Liver (tissue), 9 donors: ENCODE data around the gene NRF1. TPM values are rescaled to one million over a fixed set of nuclear protein-coding genes. Genes with fewer than 3 reads are reported as not detected.

Experiments used
- DNase-seq: peaks from one replicate; pipeline ENCODE4 v3.0.0-alpha.2; 2017; ENCODE audit warnings: low spot score
- H3K27ac ChIP-seq, 2 donors: one replicate each; pipeline ENCODE4 v1.7.0; 2013; ENCODE audit warnings: inconsistent platforms in 2 of 2, low read length in 2 of 2, control low read depth in 1 of 2, low read depth in 1 of 2, mild to moderate bottlenecking in 1 of 2
- H3K27me3 ChIP-seq, 4 donors: one replicate each; pipeline versions ENCODE4 v1.6.1 to v1.7.0; 2013; ENCODE audit warnings: low read length in 3 of 4, inconsistent platforms in 1 of 4, mild to moderate bottlenecking in 1 of 4, moderate library complexity in 1 of 4; ENCODE audit not compliant: control insufficient read depth in 4 of 4, insufficient read depth in 4 of 4
- H3K36me3 ChIP-seq, 4 donors: one replicate each; pipeline versions ENCODE4 v1.6.1 to v1.7.0; 2013; ENCODE audit warnings: low read length in 3 of 4, mild to moderate bottlenecking in 3 of 4, low read depth in 1 of 4, moderate library complexity in 1 of 4; ENCODE audit not compliant: control insufficient read depth in 4 of 4, insufficient read depth in 3 of 4
- H3K4me1 ChIP-seq, 4 donors: one replicate each; pipeline versions ENCODE4 v1.6.1 to v1.7.0; 2013; ENCODE audit warnings: low read length in 3 of 4, mild to moderate bottlenecking in 3 of 4, moderate library complexity in 1 of 4; ENCODE audit not compliant: control insufficient read depth in 4 of 4, insufficient read depth in 4 of 4
- H3K4me3 ChIP-seq, 3 donors: one replicate each; pipeline versions ENCODE4 v1.6.1 to v1.7.0; 2013; ENCODE audit warnings: low read length in 3 of 3, control low read depth in 1 of 3, low read depth in 1 of 3, mild to moderate bottlenecking in 1 of 3
- H3K9ac ChIP-seq, 2 donors: one replicate each; pipeline ENCODE4 v1.7.0; 2013; ENCODE audit warnings: low read length in 2 of 2, mild to moderate bottlenecking in 2 of 2, moderate library complexity in 2 of 2, control low read depth in 1 of 2, low read depth in 1 of 2
- H3K9me3 ChIP-seq, 4 donors: one replicate each; pipeline versions ENCODE4 v1.6.1 to v1.7.0; 2013; ENCODE audit warnings: low read length in 3 of 4; ENCODE audit not compliant: control insufficient read depth in 4 of 4
- FOXA1 ChIP-seq: IDR thresholded peaks from 2 replicates; pipeline ENCODE4 v1.6.1; 2016; ENCODE audit warnings: antibody characterized with exemption
- FOXA2 ChIP-seq: IDR thresholded peaks from 2 replicates; pipeline ENCODE4 v1.6.1; 2016; ENCODE audit warnings: antibody characterized with exemption
- GABPA ChIP-seq, 2 donors: IDR thresholded peaks in 1 of 2; conservative IDR thresholded peaks in 1 of 2; 2 replicates each; pipeline ENCODE4 v1.6.1; 2016; ENCODE audit warnings: antibody characterized with exemption in 2 of 2, mild to moderate bottlenecking in 1 of 2, moderate library complexity in 1 of 2
- JUND ChIP-seq, 2 donors: IDR thresholded peaks; 2 replicates each; pipeline ENCODE4 v1.6.1; 2016; ENCODE audit warnings: antibody characterized with exemption in 2 of 2
- NR2F2 ChIP-seq: IDR thresholded peaks from 2 replicates; pipeline ENCODE4 v1.6.1; 2016; ENCODE audit warnings: antibody characterized with exemption
- RAD21 ChIP-seq, 2 donors: IDR thresholded peaks; 2 replicates each; pipeline ENCODE4 v1.6.1; 2016; ENCODE audit warnings: antibody characterized with exemption in 2 of 2, mild to moderate bottlenecking in 2 of 2
- RXRA ChIP-seq, 2 donors: IDR thresholded peaks; 2 replicates each; pipeline ENCODE4 v1.6.1; 2017 to 2018; ENCODE audit warnings: antibody characterized with exemption in 2 of 2, mild to moderate bottlenecking in 1 of 2
- TAF1 ChIP-seq: conservative IDR thresholded peaks from 2 replicates; pipeline ENCODE4 v1.6.1; 2016; ENCODE audit warnings: antibody characterized with exemption, mild to moderate bottlenecking
- YY1 ChIP-seq: IDR thresholded peaks from 2 replicates; pipeline ENCODE4 v1.6.1; 2016; ENCODE audit warnings: antibody characterized with exemption, mild to moderate bottlenecking
- WGBS: extraction: QIAGEN DNeasy Blood & Tissue Kit; methylation state at CpG from one replicate; pipeline ENCODE4 v1.1.7; 2013; 5-methylcytosine and 5-hydroxymethylcytosine counted together
- polyA plus RNA-seq, 2 donors: library from polyadenylated mRNA; stranded (reverse) in 1 of 2; unstranded in 1 of 2; fragments of 200-250 nt in 1 of 2; fragments of >200 nt in 1 of 2; fragmentation: Nextera tagmentation in 1 of 2; extraction: Ambion mirVana in 1 of 2; gene quantifications; one replicate each; pipeline versions ENCODE4 v1.2.1 to v1.2.3, GENCODE V29; 2013 to 2015
- total RNA-seq, 2 donors: library from RNA; depleted of rRNA; stranded (reverse); fragments of >200 nt; gene quantifications; one replicate each; pipeline ENCODE4 v1.2.3, GENCODE V29; 2014
- TF ChIP-seq, protein P1 (sequence below): IDR thresholded peaks from 2 replicates; pipeline ENCODE4 v1.6.1; 2016; ENCODE audit warnings: antibody characterized with exemption
- TF ChIP-seq, protein P2 (sequence below): fragments of 150-350 bp; IDR thresholded peaks from 2 replicates; pipeline ENCODE4 v1.5.1; 2017; ENCODE audit warnings: improper control_type of control experiment, low read depth, low read length; ENCODE audit not compliant: missing input control
- TF ChIP-seq, protein P3 (sequence below): IDR thresholded peaks from 2 replicates; pipeline ENCODE4 v1.6.1; 2016; ENCODE audit warnings: antibody characterized with exemption
- donor health status: healthy.
- donor health status: healthy.
- donor health status: healthy.
- donor health status: healthy.
- donor health status: healthy.

NRF1 gene
- total and polyA plus RNA-seq, 4 donors: 1.3 to 14.8 (median 5.3) TPM

DNA sequence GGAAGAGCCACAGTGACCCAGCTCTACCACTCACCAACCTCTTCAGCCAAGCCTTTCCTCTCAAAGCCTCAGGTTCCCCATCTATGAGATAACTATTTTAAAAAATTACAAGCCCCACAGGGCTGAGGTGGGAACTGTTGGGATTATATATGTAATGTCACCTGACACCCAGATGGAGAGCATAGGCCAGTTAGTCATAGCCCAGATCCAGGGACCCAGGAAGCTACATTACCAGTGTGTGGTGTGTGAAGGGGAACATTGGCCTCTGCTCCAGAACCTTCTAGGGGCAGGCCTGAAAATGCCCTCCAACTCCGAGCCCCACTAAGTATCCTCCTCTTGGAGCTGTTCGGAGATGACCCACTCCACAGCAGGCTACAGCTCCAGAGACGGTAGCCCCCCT is 162.4 kb downstream of the NRF1 start:
- no peak overlapping the region for H3K4me3 ChIP-seq
- peaks cover 0 to 8% (median 2%) of the 10 kb centered on the region in 4 donors for H3K27me3 ChIP-seq
- no peak overlapping the region for H3K27ac ChIP-seq
- no peak overlapping the region for H3K9ac ChIP-seq
- no peak for DNase-seq
- no peaks in the 10 kb centered on the region for H3K9me3 ChIP-seq
- no peak for TF ChIP-seq RAD21 (IDR thresholded peaks at IDR 0.05)
- no peak for TF ChIP-seq FOXA1
- TF ChIP-seq, protein P1, sequence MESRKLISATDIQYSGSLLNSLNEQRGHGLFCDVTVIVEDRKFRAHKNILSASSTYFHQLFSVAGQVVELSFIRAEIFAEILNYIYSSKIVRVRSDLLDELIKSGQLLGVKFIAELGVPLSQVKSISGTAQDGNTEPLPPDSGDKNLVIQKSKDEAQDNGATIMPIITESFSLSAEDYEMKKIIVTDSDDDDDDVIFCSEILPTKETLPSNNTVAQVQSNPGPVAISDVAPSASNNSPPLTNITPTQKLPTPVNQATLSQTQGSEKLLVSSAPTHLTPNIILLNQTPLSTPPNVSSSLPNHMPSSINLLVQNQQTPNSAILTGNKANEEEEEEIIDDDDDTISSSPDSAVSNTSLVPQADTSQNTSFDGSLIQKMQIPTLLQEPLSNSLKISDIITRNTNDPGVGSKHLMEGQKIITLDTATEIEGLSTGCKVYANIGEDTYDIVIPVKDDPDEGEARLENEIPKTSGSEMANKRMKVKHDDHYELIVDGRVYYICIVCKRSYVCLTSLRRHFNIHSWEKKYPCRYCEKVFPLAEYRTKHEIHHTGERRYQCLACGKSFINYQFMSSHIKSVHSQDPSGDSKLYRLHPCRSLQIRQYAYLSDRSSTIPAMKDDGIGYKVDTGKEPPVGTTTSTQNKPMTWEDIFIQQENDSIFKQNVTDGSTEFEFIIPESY: no peak
- TF ChIP-seq YY1: no peak
- TF ChIP-seq NR2F2: no peak
- TF ChIP-seq FOXA2: no peak
- no peak for TF ChIP-seq JUND (IDR thresholded peaks at IDR 0.05)
- TF ChIP-seq, protein P2, sequence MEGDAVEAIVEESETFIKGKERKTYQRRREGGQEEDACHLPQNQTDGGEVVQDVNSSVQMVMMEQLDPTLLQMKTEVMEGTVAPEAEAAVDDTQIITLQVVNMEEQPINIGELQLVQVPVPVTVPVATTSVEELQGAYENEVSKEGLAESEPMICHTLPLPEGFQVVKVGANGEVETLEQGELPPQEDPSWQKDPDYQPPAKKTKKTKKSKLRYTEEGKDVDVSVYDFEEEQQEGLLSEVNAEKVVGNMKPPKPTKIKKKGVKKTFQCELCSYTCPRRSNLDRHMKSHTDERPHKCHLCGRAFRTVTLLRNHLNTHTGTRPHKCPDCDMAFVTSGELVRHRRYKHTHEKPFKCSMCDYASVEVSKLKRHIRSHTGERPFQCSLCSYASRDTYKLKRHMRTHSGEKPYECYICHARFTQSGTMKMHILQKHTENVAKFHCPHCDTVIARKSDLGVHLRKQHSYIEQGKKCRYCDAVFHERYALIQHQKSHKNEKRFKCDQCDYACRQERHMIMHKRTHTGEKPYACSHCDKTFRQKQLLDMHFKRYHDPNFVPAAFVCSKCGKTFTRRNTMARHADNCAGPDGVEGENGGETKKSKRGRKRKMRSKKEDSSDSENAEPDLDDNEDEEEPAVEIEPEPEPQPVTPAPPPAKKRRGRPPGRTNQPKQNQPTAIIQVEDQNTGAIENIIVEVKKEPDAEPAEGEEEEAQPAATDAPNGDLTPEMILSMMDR: no peak
- TF ChIP-seq, protein P3, sequence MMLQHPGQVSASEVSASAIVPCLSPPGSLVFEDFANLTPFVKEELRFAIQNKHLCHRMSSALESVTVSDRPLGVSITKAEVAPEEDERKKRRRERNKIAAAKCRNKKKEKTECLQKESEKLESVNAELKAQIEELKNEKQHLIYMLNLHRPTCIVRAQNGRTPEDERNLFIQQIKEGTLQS: no peak
- no peaks in the 10 kb centered on the region for H3K36me3 ChIP-seq
- 92% methylated on average over 3 of the region's 3 CpGs for whole genome bisulfite sequencing
- peaks cover 0 to 5% (median 1%) of the 10 kb centered on the region in 4 donors for H3K4me1 ChIP-seq

DNA sequence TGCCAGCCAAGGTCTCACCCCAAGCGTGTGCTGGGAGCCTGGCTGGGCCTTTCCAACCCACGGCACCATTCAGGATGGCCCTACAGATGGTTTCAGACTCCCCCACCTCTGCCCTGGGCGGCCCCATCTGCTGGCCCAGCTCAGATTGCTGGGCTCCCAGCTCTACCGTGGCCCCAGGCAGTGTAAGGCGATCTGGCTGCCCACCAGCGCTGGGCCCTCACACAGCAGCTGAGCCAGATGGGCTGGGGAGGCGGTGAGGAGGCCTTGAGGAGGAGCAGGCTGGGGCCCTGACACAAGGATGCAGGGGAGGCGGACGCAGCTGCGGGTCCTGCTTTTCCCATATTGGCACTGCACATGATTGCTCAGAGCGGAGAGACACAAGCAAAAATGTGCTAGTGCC is 162.8 kb downstream of the NRF1 start:
- no peaks in the 10 kb centered on the region for H3K36me3 ChIP-seq
- WGBS: 95% methylated on average over 11 of the region's 11 CpGs
- H3K9ac ChIP-seq: no peak overlapping the region
- peaks cover 2 to 8% (median 3%) of the 10 kb centered on the region in 4 donors for H3K27me3 ChIP-seq
- no peaks in the 10 kb centered on the region for H3K9me3 ChIP-seq
- TF ChIP-seq FOXA1: no peak
- no peak for TF ChIP-seq FOXA2
- TF ChIP-seq GABPA (IDR thresholded peaks at IDR 0.05 in 1 of 2, conservative IDR thresholded peaks at IDR 0.05 in 1 of 2): no peak
- no peak for TF ChIP-seq YY1
- TF ChIP-seq NR2F2: no peak
- no peak for TF ChIP-seq TAF1
- TF ChIP-seq, protein P1: no peak
- no peak for TF ChIP-seq RXRA (IDR thresholded peaks at IDR 0.05)
- no peak overlapping the region for H3K4me3 ChIP-seq
- no peak for DNase-seq
- peaks cover under 1 to 10% (median 5%) of the 10 kb centered on the region in 4 donors for H3K4me1 ChIP-seq
- no peak overlapping the region for H3K27ac ChIP-seq
